ENCODE measurements around the gene CASQ1.

The CASQ1 gene
- total RNA-seq: 0 reads per million in 2 experiments

- DNase-seq (ENCODE audit: low read depth): no peak
Measured at GRCh38 chr1:160189649-160190625, at the start of gene CASQ1. Gene CASQ1 (plus strand): TSS chr1:160190575. CDS start chr1:160190752, 177 bp downstream.

GRCh38 chr1:160143695-160144094 is 46.7 kb upstream of the CASQ1 start:
- DNase-seq (ENCODE audit: low read depth): no peak

GRCh38 chr1:160144921-160145320 is 45.5 kb upstream of the CASQ1 start:
- DNase-seq (ENCODE audit: low read depth): no peak

DNA sequence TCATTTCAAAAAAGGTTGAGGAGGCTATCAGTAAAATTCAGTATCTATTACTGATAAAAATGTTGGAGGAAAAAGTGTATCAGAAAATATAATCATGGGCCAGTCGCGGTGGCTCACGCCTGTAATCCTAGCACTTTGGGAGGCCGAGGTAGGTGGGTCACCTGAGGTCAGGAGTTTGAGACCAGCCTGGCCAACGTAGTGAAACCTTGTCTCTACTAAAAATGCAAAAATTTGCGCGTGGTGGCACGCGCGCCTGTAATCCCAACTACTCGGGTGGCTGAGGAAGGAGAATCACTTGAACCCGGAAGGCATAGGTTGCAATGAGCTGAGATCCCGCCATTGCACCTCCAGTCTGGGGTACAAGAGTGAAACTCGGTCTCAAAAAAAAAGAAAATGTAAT is 44.3 kb upstream of the CASQ1 start:
- no peak for DNase-seq (ENCODE audit: low read depth)

- DNase-seq (ENCODE audit: low read depth): no peak
Measured at GRCh38 chr1:160148121-160148520, 42.3 kb upstream of the CASQ1 start.

DNA sequence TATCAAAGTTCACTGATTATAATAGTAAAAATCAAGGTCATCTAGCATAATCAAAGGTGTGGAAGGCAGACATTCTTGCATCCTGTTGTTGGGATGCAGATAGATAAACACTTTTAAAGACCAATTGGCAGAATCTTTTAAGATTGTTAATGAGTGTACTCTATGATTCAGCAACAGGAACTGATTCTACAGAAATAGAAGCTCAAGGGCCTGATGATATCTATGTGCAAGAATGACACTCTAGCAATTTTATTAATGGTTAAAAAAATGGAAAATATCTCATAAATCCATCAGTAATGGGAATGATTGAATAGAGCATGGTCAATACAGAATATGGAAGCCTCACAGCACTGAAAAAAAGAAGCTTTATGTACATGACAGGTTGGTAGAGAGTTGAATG is 41.1 kb upstream of the CASQ1 start:
- DNase-seq (ENCODE audit: low read depth): no peak

GRCh38 chr1:160149716-160150115 is 40.7 kb upstream of the CASQ1 start:
- no peak for DNase-seq (ENCODE audit: low read depth)

- no peak for DNase-seq (ENCODE audit: low read depth)
Measured at GRCh38 chr1:160151303-160151702, 39.1 kb upstream of the CASQ1 start, which contains the start of gene ATP1A4. Gene ATP1A4 (plus strand): TSS chr1:160151603. CDS start chr1:160152041, 438 bp downstream.

GRCh38 chr1:160154790-160155189 is 35.6 kb upstream of the CASQ1 start:
- DNase-seq (ENCODE audit: low read depth): no peak

- no peak for DNase-seq (ENCODE audit: low read depth)
Measured at GRCh38 chr1:160156361-160156760, 34.0 kb upstream of the CASQ1 start.

- no peak for DNase-seq (ENCODE audit: low read depth)
Measured at GRCh38 chr1:160157174-160157573, 33.2 kb upstream of the CASQ1 start.

- DNase-seq (ENCODE audit: low read depth): no peak
Measured at GRCh38 chr1:160158031-160158430, 32.3 kb upstream of the CASQ1 start.

GRCh38 chr1:160158534-160158933 is 31.8 kb upstream of the CASQ1 start:
- no peak for DNase-seq (ENCODE audit: low read depth)

DNA sequence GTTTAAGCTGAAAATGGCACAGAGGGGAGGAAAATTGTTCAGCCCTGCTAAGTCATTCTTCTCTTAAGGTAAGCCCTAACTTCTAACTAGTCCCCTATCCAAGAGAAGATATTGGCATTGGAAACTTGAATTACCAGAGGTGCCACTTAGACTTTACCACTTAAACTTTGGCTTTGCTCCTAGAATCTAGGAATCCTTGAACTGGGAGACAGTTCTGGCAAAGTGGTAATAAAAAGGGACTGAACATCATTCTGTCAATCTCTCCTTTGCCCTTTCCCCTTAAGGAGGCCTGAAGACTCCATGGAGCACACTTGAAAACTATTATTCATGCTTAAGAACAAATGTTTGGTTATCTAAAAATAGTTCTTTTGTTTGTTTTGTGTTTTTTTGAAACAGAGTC is 30.5 kb upstream of the CASQ1 start:
- DNase-seq (ENCODE audit: low read depth): no peak

DNA sequence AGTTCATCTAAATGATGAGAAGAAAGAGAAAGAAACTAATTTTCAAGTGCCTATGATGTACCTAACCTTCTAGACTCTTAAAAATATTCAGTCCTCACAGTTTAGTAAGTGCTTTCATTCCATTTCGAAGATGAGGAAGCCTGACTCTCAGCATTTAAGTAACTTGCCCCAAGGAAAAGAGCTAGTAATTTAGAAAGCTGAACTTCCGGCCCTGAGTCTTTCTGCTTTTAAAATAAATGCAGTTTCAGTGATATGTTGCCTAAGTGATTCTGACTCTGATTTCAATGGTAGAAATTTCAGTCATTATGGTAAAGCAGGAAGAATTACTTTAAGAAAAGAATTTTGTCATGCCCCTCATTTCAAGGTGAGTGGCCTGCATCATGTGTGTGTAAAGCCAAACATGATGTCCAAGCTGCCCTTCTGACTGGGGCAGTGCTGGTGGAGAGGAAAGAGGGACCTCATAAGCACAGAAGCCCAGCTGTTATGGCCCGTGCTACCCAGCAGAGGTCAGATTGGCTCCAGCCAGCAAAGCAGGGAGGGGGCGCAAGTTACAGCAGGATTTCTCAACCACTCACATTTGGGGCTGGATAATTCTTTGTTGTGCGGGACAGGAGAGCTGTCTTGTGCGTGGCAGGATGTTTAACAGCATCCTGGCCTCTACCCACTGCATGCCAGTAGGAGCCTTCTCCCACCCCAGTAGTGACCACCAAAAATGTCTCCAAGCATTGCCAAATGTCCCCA is 28.2 kb upstream of the CASQ1 start:
- no peak for DNase-seq (ENCODE audit: low read depth)

DNA sequence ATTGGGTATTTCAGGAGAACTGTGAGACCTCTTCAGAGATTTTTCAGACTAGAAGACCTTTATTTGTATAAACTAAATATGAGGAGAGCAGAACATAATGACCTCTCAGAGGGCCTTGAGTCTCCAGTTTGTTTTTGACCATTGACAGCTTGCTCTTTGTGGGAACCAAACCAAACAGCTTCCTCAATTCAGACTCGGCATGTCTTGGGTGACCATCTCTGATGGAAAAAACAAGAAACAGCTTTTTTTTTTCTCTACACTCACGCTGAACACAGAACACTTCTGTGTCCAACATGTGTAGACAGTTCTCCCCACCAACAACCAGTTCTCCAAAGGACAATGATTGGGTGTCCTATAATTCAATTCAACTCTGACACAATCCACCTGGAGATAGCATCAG is 27.4 kb upstream of the CASQ1 start:
- DNase-seq (ENCODE audit: low read depth): no peak

GRCh38 chr1:160163615-160164014 is 26.8 kb upstream of the CASQ1 start:
- DNase-seq (ENCODE audit: low read depth): no peak

DNA sequence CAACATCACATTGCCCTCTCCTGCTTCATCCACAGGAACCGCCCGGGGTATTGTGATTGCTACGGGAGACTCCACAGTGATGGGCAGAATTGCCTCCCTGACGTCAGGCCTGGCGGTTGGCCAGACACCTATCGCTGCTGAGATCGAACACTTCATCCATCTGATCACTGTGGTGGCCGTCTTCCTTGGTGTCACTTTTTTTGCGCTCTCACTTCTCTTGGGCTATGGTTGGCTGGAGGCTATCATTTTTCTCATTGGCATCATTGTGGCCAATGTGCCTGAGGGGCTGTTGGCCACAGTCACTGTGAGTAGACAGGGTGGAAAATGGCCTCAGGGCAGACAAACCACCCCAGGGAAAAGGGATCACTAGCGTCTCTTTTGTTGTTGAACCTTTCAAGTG is 26.3 kb upstream of the CASQ1 start:
- no peak for DNase-seq (ENCODE audit: low read depth)

DNA sequence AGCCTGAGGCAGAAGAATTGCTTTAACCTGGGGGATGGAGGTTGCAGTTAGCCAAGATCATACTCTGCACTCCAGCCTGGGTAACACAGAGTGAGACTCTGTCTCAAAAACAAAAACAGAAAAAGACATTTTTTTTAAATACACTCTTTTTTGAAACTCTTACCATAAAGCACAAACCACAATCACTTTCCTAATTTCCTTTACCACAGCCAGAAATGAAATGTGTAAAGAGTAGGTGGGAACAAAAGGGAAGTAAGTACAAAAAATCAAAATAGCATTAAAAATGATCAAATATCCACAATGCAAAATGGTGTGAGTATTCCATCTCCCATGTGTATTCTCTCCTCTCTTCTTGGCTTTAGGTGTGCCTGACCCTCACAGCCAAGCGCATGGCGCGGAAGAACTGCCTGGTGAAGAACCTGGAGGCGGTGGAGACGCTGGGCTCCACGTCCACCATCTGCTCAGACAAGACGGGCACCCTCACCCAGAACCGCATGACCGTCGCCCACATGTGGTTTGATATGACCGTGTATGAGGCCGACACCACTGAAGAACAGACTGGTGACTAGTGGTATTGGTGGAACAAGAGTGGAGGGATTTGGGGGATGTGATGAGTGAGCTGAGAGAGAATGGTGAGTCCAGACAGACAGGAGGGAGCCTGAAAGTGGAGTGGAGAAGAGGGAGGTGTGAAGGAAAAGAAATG is 24.1 kb upstream of the CASQ1 start:
- DNase-seq (ENCODE audit: low read depth): no peak

GRCh38 chr1:160167056-160167455 is 23.3 kb upstream of the CASQ1 start:
- DNase-seq (ENCODE audit: low read depth): no peak

GRCh38 chr1:160167580-160167979 is 22.8 kb upstream of the CASQ1 start:
- DNase-seq (ENCODE audit: low read depth): no peak

- DNase-seq (ENCODE audit: low read depth): no peak
Measured at GRCh38 chr1:160168016-160168415, 22.4 kb upstream of the CASQ1 start.
